Caco-2 (cell line): Measurements from ENCODE around the gene ZNF573. TPM values are rescaled to one million over a fixed set of nuclear protein-coding genes. Genes with fewer than 3 reads are reported as not detected.

Source experiments
- BruUV-seq: library from RNA; stranded (reverse); fragments of 400-500 nt; replicated peaks from 2 replicates; lab custom pipeline; 2021; lab: Mats Ljungman, UMichigan
- CTCF ChIA-PET: fragments of 300-600 bp; sonication (Branson Sonifier 250); formaldehyde crosslinking; loops from one replicate; lab custom pipeline; 2022; ENCODE audit warnings: antibody characterized with exemption; lab: Charles Lee
- POLR2A ChIA-PET: fragments of 300-600 bp; sonication (Branson Sonifier 250); formaldehyde crosslinking; loops from one replicate; lab custom pipeline; 2022; ENCODE audit warnings: antibody characterized with exemption; lab: Charles Lee
- DNase-seq, 2 experiments: peaks; one replicate each; pipeline versions ENCODE4 v3.0.0 to v3.0.0-alpha.2; 2020 to 2022
- H3K27me3 ChIP-seq: replicated peaks from 2 replicates; pipeline ENCODE4 v1.6.0; 2011; ENCODE audit warnings: low read length; ENCODE audit not compliant: control insufficient read depth, insufficient read depth
- H3K36me3 ChIP-seq: 2 replicates; pipeline ENCODE4 v1.5.1; 2011; ENCODE audit warnings: low read length; ENCODE audit not compliant: control insufficient read depth, insufficient read depth
- H3K4me1 ChIP-seq: fragments of 250-450 bp; sonication (Bioruptor Pico); 2 replicates; pipeline ENCODE4 v1.5.1; 2020; ENCODE audit warnings: mild to moderate bottlenecking
- H3K4me3 ChIP-seq: 2 replicates; pipeline ENCODE4 v1.5.1; 2011; ENCODE audit warnings: low read depth, mild to moderate bottlenecking, control low read depth, low read length
- H3K9me3 ChIP-seq: fragments of 250-450 bp; sonication (Bioruptor Pico); 2 replicates; pipeline ENCODE4 v1.5.1; 2020; ENCODE audit warnings: mild to moderate bottlenecking, moderate library complexity
- H3K27ac Mint-ChIP-seq: one replicate; pipeline ENCODE4 v1.8.0; 2022; ENCODE audit warnings: mixed read lengths; ENCODE audit not compliant: unreplicated experiment
- H3K27me3 Mint-ChIP-seq: one replicate; pipeline ENCODE4 v1.8.0; 2022; ENCODE audit warnings: mixed read lengths; ENCODE audit not compliant: insufficient read depth, unreplicated experiment
- H3K36me3 Mint-ChIP-seq: one replicate; pipeline ENCODE4 v1.8.0; 2022; ENCODE audit warnings: mild to moderate bottlenecking, mixed read lengths; ENCODE audit not compliant: insufficient read depth, unreplicated experiment
- H3K4me1 Mint-ChIP-seq: one replicate; pipeline ENCODE4 v1.8.0; 2022; ENCODE audit warnings: low read depth, mixed read lengths; ENCODE audit not compliant: unreplicated experiment
- H3K4me3 Mint-ChIP-seq: one replicate; pipeline ENCODE4 v1.8.0; 2022; ENCODE audit warnings: mild to moderate bottlenecking, moderate library complexity, mixed read lengths; ENCODE audit not compliant: unreplicated experiment
- H3K9me3 Mint-ChIP-seq: one replicate; pipeline ENCODE4 v1.8.0; 2022; ENCODE audit warnings: mixed read lengths; ENCODE audit not compliant: unreplicated experiment
- CTCF ChIP-seq, 2 experiments: fragments of 200-600 bp in 1 of 2; IDR thresholded peaks; 1 replicate in 1 of 2; 2 replicates in 1 of 2; pipeline versions ENCODE4 v1.5.1 to v1.8.0; 2011 to 2022; ENCODE audit warnings: antibody characterized with exemption in 1 of 2, control low read depth in 1 of 2, inconsistent platforms in 1 of 2, low read depth in 1 of 2, low read length in 1 of 2, mild to moderate bottlenecking in 1 of 2, moderate library complexity in 1 of 2; ENCODE audit not compliant: insufficient read depth in 1 of 2, severe bottlenecking in 1 of 2, unreplicated experiment in 1 of 2
- intact Hi-C: fragments of 100-400 bp; cut with micrococcal nuclease; formaldehyde crosslinking; loops from one replicate; pipeline ENCODE4 v1.10.0; 2022; ENCODE audit not compliant: unreplicated experiment
- total RNA-seq: library from RNA; stranded (reverse); gene quantifications from 2 replicates; pipeline ENCODE4 v1.2.3, GENCODE V29; 2022

Gene ZNF573
- total RNA-seq, 1 experiment from 2014 or later: 6.9 TPM

GRCh38 chr19:37813340-37813739 lies 34.0 kb upstream of the ZNF573 start:
- no peak for DNase-seq
- no peak for TF ChIP-seq CTCF (IDR thresholded peaks at IDR 0.05; ENCODE audit: insufficient read depth in 1 of 2, low read depth in 1 of 2, low read length in 1 of 2, severe bottlenecking in 1 of 2, unreplicated experiment in 1 of 2)
- intact Hi-C loops: no loop called here
- Mint-ChIP-seq H3K4me3 (no peak overlapping the region), H3K9me3 (peaks cover 18% of the 10 kb centered on the region), H3K36me3 (no peaks in the 10 kb centered on the region), H3K4me1 (no peaks in the 10 kb centered on the region), H3K27ac (no peak overlapping the region), H3K27me3 (no peaks in the 10 kb centered on the region)
- no peaks in the 10 kb centered on the region for H3K36me3 ChIP-seq
- no peaks in the 10 kb centered on the region for H3K4me1 ChIP-seq
- no TSS peak for BruUV-seq
- H3K4me3 ChIP-seq: no peak overlapping the region
- H3K27me3 ChIP-seq: no peaks in the 10 kb centered on the region
- POLR2A ChIA-PET: no interaction called here
- H3K9me3 ChIP-seq: peaks cover 34% of the 10 kb centered on the region
- CTCF ChIA-PET: no interaction called here

GRCh38 chr19:37809366-37809765 lies 30.0 kb upstream of the ZNF573 start:
- no peaks in the 10 kb centered on the region for H3K36me3 ChIP-seq
- intact Hi-C loops: no loop called here
- Mint-ChIP-seq H3K36me3 (no peaks in the 10 kb centered on the region), H3K9me3 (peaks cover 32% of the 10 kb centered on the region), H3K27ac (no peak overlapping the region), H3K4me3 (no peak overlapping the region), H3K4me1 (no peaks in the 10 kb centered on the region), H3K27me3 (no peaks in the 10 kb centered on the region)
- no peak for DNase-seq
- no peaks in the 10 kb centered on the region for H3K27me3 ChIP-seq
- peaks cover 41% of the 10 kb centered on the region for H3K9me3 ChIP-seq
- H3K4me1 ChIP-seq: no peaks in the 10 kb centered on the region
- H3K4me3 ChIP-seq: no peak overlapping the region
- TF ChIP-seq CTCF (IDR thresholded peaks at IDR 0.05; ENCODE audit: insufficient read depth in 1 of 2, low read depth in 1 of 2, low read length in 1 of 2, severe bottlenecking in 1 of 2, unreplicated experiment in 1 of 2): no peak
- POLR2A ChIA-PET: no interaction called here
- CTCF ChIA-PET: no interaction called here
- BruUV-seq: no TSS peak

- Histone ChIP-seq H3K9me3 (peaks cover 58% of the 10 kb centered on the region), H3K27me3 (no peaks in the 10 kb centered on the region), H3K4me3 (no peak overlapping the region), H3K36me3 (no peaks in the 10 kb centered on the region), H3K4me1 (no peaks in the 10 kb centered on the region)
- intact Hi-C loops: no loop called here
- Mint-ChIP-seq H3K9me3 (peaks cover 67% of the 10 kb centered on the region), H3K27ac (no peak overlapping the region), H3K4me1 (no peaks in the 10 kb centered on the region), H3K27me3 (no peaks in the 10 kb centered on the region), H3K36me3 (no peaks in the 10 kb centered on the region), H3K4me3 (no peak overlapping the region)
- CTCF ChIA-PET: no interaction called here
- no peak for TF ChIP-seq CTCF (IDR thresholded peaks at IDR 0.05; ENCODE audit: insufficient read depth in 1 of 2, low read depth in 1 of 2, low read length in 1 of 2, severe bottlenecking in 1 of 2, unreplicated experiment in 1 of 2)
- no peak for DNase-seq
- POLR2A ChIA-PET: no interaction called here
- BruUV-seq: no TSS peak
Measured at GRCh38 chr19:37803249-37803840, 24.0 kb upstream of the ZNF573 start.
